IPS-18a (cell line): ENCODE results near the gene SLC13A2.

Source experiments
- H3K27ac ChIP-seq: one replicate; pipeline ENCODE4 v1.5.1; 2013; ENCODE audit warnings: low read length
- H3K27me3 ChIP-seq: one replicate; pipeline ENCODE4 v1.6.1; 2013; ENCODE audit warnings: mild to moderate bottlenecking, low read length; ENCODE audit not compliant: control insufficient read depth, insufficient read depth
- H3K36me3 ChIP-seq: one replicate; pipeline ENCODE4 v1.6.1; 2013; ENCODE audit warnings: low read depth, low read length; ENCODE audit not compliant: control insufficient read depth
- H3K4me1 ChIP-seq: one replicate; pipeline ENCODE4 v1.6.1; 2013; ENCODE audit warnings: low read depth, low read length; ENCODE audit not compliant: control insufficient read depth
- H3K4me3 ChIP-seq: one replicate; pipeline ENCODE4 v1.5.1; 2013; ENCODE audit warnings: low read length
- H3K9ac ChIP-seq: one replicate; pipeline ENCODE4 v1.6.1; 2013; ENCODE audit warnings: mild to moderate bottlenecking, low read length, moderate library complexity
- H3K9me3 ChIP-seq: one replicate; pipeline ENCODE4 v1.6.1; 2013; ENCODE audit warnings: low read depth, low read length; ENCODE audit not compliant: control insufficient read depth

The SLC13A2 gene

GRCh38 chr17:28547096-28547622 is 73.7 kb downstream of the SLC13A2 start:
- H3K27me3 ChIP-seq = no peaks in the 10 kb centered on the region
- peaks cover 5% of the 10 kb centered on the region for H3K36me3 ChIP-seq
- H3K9me3 ChIP-seq = no peaks in the 10 kb centered on the region
- H3K9ac ChIP-seq = no peak overlapping the region
- no peak overlapping the region for H3K4me3 ChIP-seq
- no peak overlapping the region for H3K27ac ChIP-seq
- peaks cover 7% of the 10 kb centered on the region for H3K4me1 ChIP-seq
